Stimulated activated CD4-positive, alpha-beta T cell treated with anti-CD3 and anti-CD28 coated beads, Interleukin-15, amount 100 ng/mL, for 24 hours (primary cell): Measurements from ENCODE around the gene RCSD1.

Experiments
- DNase-seq: peaks from one replicate; pipeline ENCODE4 v3.0.0-alpha.2; 2020

RCSD1 gene

GRCh38 chr1:167693425-167694045, 63.5 kb downstream of the RCSD1 start:
- DNase-seq, result no peak

- no peak for DNase-seq
Observed at GRCh38 chr1:167694691-167695090, 64.7 kb downstream of the RCSD1 start.

- DNase-seq, result no peak
Observed at GRCh38 chr1:167695147-167695546, 65.1 kb downstream of the RCSD1 start.

GRCh38 chr1:167695756-167696561, 65.9 kb downstream of the RCSD1 start:
- no peak for DNase-seq

GRCh38 chr1:167697667-167698141, 67.7 kb downstream of the RCSD1 start:
- no peak for DNase-seq

- DNase-seq, result no peak
Observed at GRCh38 chr1:167698313-167698712, 68.3 kb downstream of the RCSD1 start.

GRCh38 chr1:167701510-167701909, 71.5 kb downstream of the RCSD1 start:
- DNase-seq, result no peak

- DNase-seq, result no peak
Observed at GRCh38 chr1:167703557-167703956, 73.5 kb downstream of the RCSD1 start.

GRCh38 chr1:167704715-167705114, 74.7 kb downstream of the RCSD1 start:
- no peak for DNase-seq

GRCh38 chr1:167705250-167705649, 75.2 kb downstream of the RCSD1 start:
- no peak for DNase-seq

GRCh38 chr1:167706363-167706762, 76.3 kb downstream of the RCSD1 start:
- DNase-seq, result no peak

- DNase-seq, result no peak
Observed at GRCh38 chr1:167706931-167707877, 77.2 kb downstream of the RCSD1 start.

GRCh38 chr1:167707942-167708341, 77.9 kb downstream of the RCSD1 start:
- no peak for DNase-seq

GRCh38 chr1:167708940-167709389, 78.9 kb downstream of the RCSD1 start:
- no peak for DNase-seq

GRCh38 chr1:167710836-167711235, 80.8 kb downstream of the RCSD1 start:
- DNase-seq, result no peak

- DNase-seq, result no peak
Observed at GRCh38 chr1:167711797-167712196, 81.8 kb downstream of the RCSD1 start.

- peak; percentile 32 for DNase-seq
Observed at GRCh38 chr1:167713330-167714081, 83.5 kb downstream of the RCSD1 start.

GRCh38 chr1:167714098-167714438, 84.0 kb downstream of the RCSD1 start:
- peak; percentile 90 for DNase-seq

- peak; percentile 91 for DNase-seq
Observed at GRCh38 chr1:167714439-167715156, 84.6 kb downstream of the RCSD1 start.

GRCh38 chr1:167715157-167715999, 85.3 kb downstream of the RCSD1 start:
- peak; percentile 90 for DNase-seq

- no peak for DNase-seq
Observed at GRCh38 chr1:167716000-167716271, 85.9 kb downstream of the RCSD1 start.
